MCF 10A (cell line): ENCODE measurements around the gene TLCD3B. TPM values are rescaled to one million over a fixed set of nuclear protein-coding genes. Genes with fewer than 3 reads are reported as not detected.

Experiments
- BruUV-seq: library from RNA; stranded (reverse); fragments of 400-500 nt; replicated peaks from 2 replicates; lab custom pipeline; 2021; lab: Mats Ljungman, UMichigan
- CTCF ChIA-PET: fragments of 300-600 bp; sonication (Branson Sonifier 250); formaldehyde crosslinking; extraction: SDS; loops from one replicate; lab custom pipeline; 2021; ENCODE audit warnings: antibody characterized with exemption, inconsistent platforms; lab: Yijun Ruan, JAX
- POLR2A ChIA-PET: fragments of 300-600, 350-650 bp; sonication (Branson Sonifier 250); formaldehyde crosslinking; extraction: SDS; loops from one replicate; lab custom pipeline; 2020; ENCODE audit warnings: antibody characterized with exemption, inconsistent platforms; lab: Yijun Ruan, JAX
- DNase-seq: peaks from one replicate; pipeline ENCODE4 v3.0.0-alpha.2; 2018; ENCODE audit not compliant: unreplicated experiment
- H3K27ac Mint-ChIP-seq: one replicate; pipeline ENCODE4 v1.8.0; 2022; ENCODE audit warnings: mild to moderate bottlenecking, low read depth, mixed read lengths; ENCODE audit not compliant: unreplicated experiment
- H3K27me3 Mint-ChIP-seq: one replicate; pipeline ENCODE4 v1.8.0; 2022; ENCODE audit warnings: mixed read lengths; ENCODE audit not compliant: insufficient read depth, unreplicated experiment
- H3K36me3 Mint-ChIP-seq: one replicate; pipeline ENCODE4 v1.8.0; 2022; ENCODE audit warnings: mild to moderate bottlenecking, moderate library complexity, mixed read lengths; ENCODE audit not compliant: insufficient read depth, unreplicated experiment
- H3K4me1 Mint-ChIP-seq: one replicate; pipeline ENCODE4 v1.8.0; 2022; ENCODE audit warnings: mixed read lengths; ENCODE audit not compliant: insufficient read depth, unreplicated experiment
- H3K4me3 Mint-ChIP-seq: one replicate; pipeline ENCODE4 v1.8.0; 2022; ENCODE audit warnings: mild to moderate bottlenecking, moderate library complexity, mixed read lengths; ENCODE audit not compliant: unreplicated experiment
- H3K9me3 Mint-ChIP-seq: one replicate; pipeline ENCODE4 v1.8.0; 2022; ENCODE audit warnings: mixed read lengths; ENCODE audit not compliant: unreplicated experiment
- intact Hi-C: fragments of 100-400 bp; cut with micrococcal nuclease; formaldehyde crosslinking; loops from 2 replicates; pipeline ENCODE4 v1.14.1; 2022
- total RNA-seq: library from RNA; stranded (reverse); gene quantifications from 2 replicates; pipeline ENCODE4 v1.2.3, GENCODE V29; 2022
- TF ChIP-seq, protein P1 (sequence below): fragments of 200-600 bp; IDR thresholded peaks from one replicate; pipeline ENCODE4 v1.8.0; 2022; ENCODE audit warnings: antibody characterized with exemption, mild to moderate bottlenecking; ENCODE audit not compliant: unreplicated experiment

TLCD3B gene
- total RNA-seq, 1 experiment from 2014 or later = 0.21 TPM

DNA sequence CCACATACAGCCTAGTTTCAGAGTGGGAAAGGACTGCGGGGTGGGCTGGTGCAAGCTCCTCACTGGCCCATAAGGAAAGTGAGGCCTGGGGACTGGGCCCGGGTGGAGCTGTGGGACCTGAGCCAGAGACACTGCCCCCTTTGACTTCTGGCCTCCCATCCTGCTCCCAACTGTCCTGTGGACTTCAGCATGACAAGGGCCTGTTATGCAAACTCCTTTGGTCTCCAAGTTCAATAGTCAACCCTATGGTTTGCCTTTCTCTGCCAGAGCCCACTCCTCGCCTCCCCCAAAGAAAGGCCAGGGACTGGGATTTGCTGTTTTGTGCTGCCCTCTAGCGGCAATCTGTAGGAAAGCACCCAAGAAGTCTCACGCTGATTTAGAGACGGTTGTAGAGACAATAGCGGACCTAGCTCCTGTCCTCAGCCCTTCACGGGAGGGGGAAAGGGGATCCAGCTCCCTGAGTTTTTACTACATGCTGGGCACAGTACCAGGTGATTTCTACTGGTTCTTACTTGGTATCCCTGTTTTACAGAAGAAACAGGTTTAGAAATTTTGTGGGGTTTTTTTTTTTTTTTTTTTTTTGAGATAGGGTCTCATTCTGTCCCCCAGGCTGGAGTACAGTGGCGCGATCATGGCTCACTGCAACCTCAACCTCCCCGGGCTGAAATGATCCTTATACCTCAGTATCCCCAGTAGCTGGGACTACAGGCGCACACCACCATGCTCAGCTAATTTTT, 1.2 kb upstream of the TLCD3B start:
- Mint-ChIP-seq H3K4me3 (no peak overlapping the region), H3K4me1 (no peaks in the 10 kb centered on the region), H3K27me3 (peaks cover 34% of the 10 kb centered on the region), H3K27ac (no peak overlapping the region), H3K9me3 (no peaks in the 10 kb centered on the region), H3K36me3 (no peaks in the 10 kb centered on the region)
- DNase-seq = peak; percentile 72
- no TSS peak for BruUV-seq
- POLR2A ChIA-PET = interaction anchor here (0.5 to 1.3 kb wide), 9 partner anchors 10 to 164 kb away, joined by 3 to 5 read pairs (median 3); partner anchors contain the start of gene ALDOA
- CTCF ChIA-PET = interaction anchor here (0.5 to 3.7 kb wide), 49 partner anchors 10 to 1170 kb away, joined by 3 to 43 read pairs (median 4); partner anchors contain the start of genes ASPHD1, C16orf92, KCTD13 and MVP
- intact Hi-C loops = no loop called here
- TF ChIP-seq, protein P1, sequence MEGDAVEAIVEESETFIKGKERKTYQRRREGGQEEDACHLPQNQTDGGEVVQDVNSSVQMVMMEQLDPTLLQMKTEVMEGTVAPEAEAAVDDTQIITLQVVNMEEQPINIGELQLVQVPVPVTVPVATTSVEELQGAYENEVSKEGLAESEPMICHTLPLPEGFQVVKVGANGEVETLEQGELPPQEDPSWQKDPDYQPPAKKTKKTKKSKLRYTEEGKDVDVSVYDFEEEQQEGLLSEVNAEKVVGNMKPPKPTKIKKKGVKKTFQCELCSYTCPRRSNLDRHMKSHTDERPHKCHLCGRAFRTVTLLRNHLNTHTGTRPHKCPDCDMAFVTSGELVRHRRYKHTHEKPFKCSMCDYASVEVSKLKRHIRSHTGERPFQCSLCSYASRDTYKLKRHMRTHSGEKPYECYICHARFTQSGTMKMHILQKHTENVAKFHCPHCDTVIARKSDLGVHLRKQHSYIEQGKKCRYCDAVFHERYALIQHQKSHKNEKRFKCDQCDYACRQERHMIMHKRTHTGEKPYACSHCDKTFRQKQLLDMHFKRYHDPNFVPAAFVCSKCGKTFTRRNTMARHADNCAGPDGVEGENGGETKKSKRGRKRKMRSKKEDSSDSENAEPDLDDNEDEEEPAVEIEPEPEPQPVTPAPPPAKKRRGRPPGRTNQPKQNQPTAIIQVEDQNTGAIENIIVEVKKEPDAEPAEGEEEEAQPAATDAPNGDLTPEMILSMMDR = peak; percentile 84

DNA sequence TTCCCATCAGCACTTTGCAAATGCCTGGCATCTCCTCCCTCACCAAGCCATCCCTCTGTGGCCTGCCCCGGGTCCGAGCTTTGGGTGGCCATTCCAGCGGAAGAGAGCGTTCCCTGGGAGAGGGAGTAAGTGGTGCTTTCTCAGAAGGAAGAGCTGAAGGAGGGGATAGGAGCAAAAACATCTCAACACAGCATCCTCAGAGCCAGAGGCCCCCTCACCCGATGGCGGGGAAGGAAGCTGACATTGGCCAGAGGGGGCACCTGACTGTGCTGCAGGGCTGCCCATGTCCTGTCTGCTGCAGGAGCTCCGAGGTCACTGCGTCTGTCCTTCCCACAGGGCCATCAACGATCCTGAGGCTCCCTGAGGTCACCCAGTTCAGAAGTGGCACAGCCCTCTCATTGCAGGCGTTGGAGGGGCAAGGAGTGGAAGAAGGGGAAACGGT, 427 bp upstream of the TLCD3B start:
- BruUV-seq = no TSS peak
- TF ChIP-seq, protein P1 = no peak
- Mint-ChIP-seq H3K9me3 (no peaks in the 10 kb centered on the region), H3K4me3 (no peak overlapping the region), H3K27ac (no peak overlapping the region), H3K27me3 (peaks cover 42% of the 10 kb centered on the region), H3K36me3 (no peaks in the 10 kb centered on the region), H3K4me1 (no peaks in the 10 kb centered on the region)
- intact Hi-C loops = no loop called here
- no peak for DNase-seq
- CTCF ChIA-PET = interaction anchor here (0.5 to 3.7 kb wide), 32 partner anchors 9 to 377 kb away, joined by 3 to 43 read pairs (median 6); partner anchors contain the start of genes C16orf92, KCTD13, MVP and PAGR1
- POLR2A ChIA-PET = interaction anchor here (0.5 to 1.3 kb wide), 4 partner anchors 9 to 163 kb away, joined by 3 read pairs; no protein-coding TSS in a partner anchor

DNA sequence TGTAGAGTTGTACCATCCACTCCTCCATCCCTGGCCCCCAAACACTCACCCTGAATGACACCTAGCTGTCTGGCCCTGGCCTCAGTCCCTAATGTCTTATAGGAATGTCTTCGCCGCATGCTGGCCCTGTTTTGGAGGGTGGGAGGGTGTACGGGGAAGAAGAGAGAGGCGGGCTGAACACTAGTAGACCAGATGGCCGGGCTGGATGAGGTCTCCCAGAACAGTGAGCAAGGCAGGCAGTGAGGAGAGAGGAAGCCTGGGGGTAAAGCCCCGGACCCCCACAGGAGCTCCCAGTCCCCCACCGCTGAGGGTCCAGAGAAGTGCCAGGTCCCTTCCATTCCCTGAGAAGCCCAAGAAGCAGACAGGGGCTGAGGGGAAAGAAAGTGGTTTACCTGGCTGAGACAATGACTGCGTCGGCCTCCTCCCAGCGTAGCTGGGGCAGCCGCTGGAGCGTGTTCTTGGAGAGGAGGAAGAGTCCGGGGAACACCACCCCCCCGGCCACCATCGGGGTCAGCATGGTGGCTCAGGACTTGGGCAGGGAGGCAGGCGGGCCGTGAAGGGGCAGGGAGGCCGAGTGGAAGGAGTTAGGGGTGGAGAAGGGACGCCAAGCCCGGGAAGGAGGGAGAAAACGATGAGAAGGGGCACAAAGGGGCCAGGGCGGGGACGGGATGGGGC, 923 bp downstream of the TLCD3B start:
- H3K27me3 Mint-ChIP-seq = peaks cover 53% of the 10 kb centered on the region
- no peak for DNase-seq
- no peaks in the 10 kb centered on the region for H3K9me3 Mint-ChIP-seq
- H3K27ac Mint-ChIP-seq = no peak overlapping the region
- no peaks in the 10 kb centered on the region for H3K4me1 Mint-ChIP-seq
- H3K36me3 Mint-ChIP-seq = no peaks in the 10 kb centered on the region
- H3K4me3 Mint-ChIP-seq = no peak overlapping the region
- no TSS peak for BruUV-seq
- TF ChIP-seq, protein P1 = no peak
- ChIA-PET CTCF (interaction anchor here (0.7 to 2.8 kb wide), 2 partner anchors 8 to 353 kb away, joined by 3 to 32 read pairs; partner anchors contain the start of gene C16orf92), POLR2A (no interaction called here)
- intact Hi-C loops = no loop called here
